ENCODE results near the gene PIGQ. TPM values are rescaled to one million over a fixed set of nuclear protein-coding genes. Genes with fewer than 3 reads are reported as not detected.

Gene PIGQ
- total RNA-seq, 1 donor: 22.0 TPM

- DNase-seq (ENCODE audit: low read depth): no peak
- no peak overlapping the region for H3K4me3 ChIP-seq (ENCODE audit: low read depth, low read length)
- TF ChIP-seq CTCF (IDR thresholded peaks at IDR 0.05; ENCODE audit: insufficient read depth, low read depth, low read length): no peak
Observed at GRCh38 chr16:631808-632358, 62.1 kb downstream of the PIGQ start.

- no peak for DNase-seq (ENCODE audit: low read depth)
- H3K4me3 ChIP-seq (ENCODE audit: low read depth, low read length): no peak overlapping the region
- no peak for TF ChIP-seq CTCF (IDR thresholded peaks at IDR 0.05; ENCODE audit: insufficient read depth, low read depth, low read length)
Observed at GRCh38 chr16:632486-633335, 62.9 kb downstream of the PIGQ start.

GRCh38 chr16:633336-634050, 63.7 kb downstream of the PIGQ start:
- TF ChIP-seq CTCF (IDR thresholded peaks at IDR 0.05; ENCODE audit: insufficient read depth, low read depth, low read length): no peak
- H3K4me3 ChIP-seq (ENCODE audit: low read depth, low read length): no peak overlapping the region
- DNase-seq (ENCODE audit: low read depth): no peak

Small RNA genes within 50 kb of the gene (small RNA-seq; reads per million reads assigned to genes)
- gene MIR3176 (not detected), gene MIR5587 (not detected), gene Z98883.1 (not detected)

Other genes starting within 250 kb of the PIGQ start
- gene AXIN1, start 217.2 kb upstream of the PIGQ start, total RNA-seq: 14.5 and 16.4 TPM in 2 replicates
- 80.3 and 86.7 TPM in 2 replicates for gene MRPL28, start 199.4 kb upstream of the PIGQ start, total RNA-seq
- gene PGAP6, start 188.0 kb upstream of the PIGQ start, total RNA-seq: 51.5 and 52.2 TPM in 2 replicates
- gene NME4, start 172.8 kb upstream of the PIGQ start, total RNA-seq: 126 TPM in 2 replicates
- 11.6 and 16.0 TPM in 2 replicates for gene DECR2, start 168.1 kb upstream of the PIGQ start, total RNA-seq
- gene RAB11FIP3, start 144.3 kb upstream of the PIGQ start, total RNA-seq: 19.0 and 19.4 TPM in 2 replicates
- gene CAPN15, start 42.3 kb upstream of the PIGQ start, total RNA-seq: 37.1 and 43.2 TPM in 2 replicates
- not detected in 2 replicates for gene PRR35, start 9.6 kb upstream of the PIGQ start, total RNA-seq
- 1.7 and 3.2 TPM in 2 replicates for gene NHLRC4, start 3.0 kb upstream of the PIGQ start, total RNA-seq
- 9.9 and 10.6 TPM in 2 replicates for gene RAB40C, start 20.1 kb downstream of the PIGQ start, total RNA-seq
- under 0.01 and 0.43 TPM in 2 replicates for gene WFIKKN1, start 61.0 kb downstream of the PIGQ start, total RNA-seq
- gene METTL26, start 66.3 kb downstream of the PIGQ start, total RNA-seq: 51.8 and 78.3 TPM in 2 replicates
- gene MCRIP2, start 71.9 kb downstream of the PIGQ start, total RNA-seq: 14.8 and 16.0 TPM in 2 replicates
- gene WDR90, start 79.4 kb downstream of the PIGQ start, total RNA-seq: 12.5 and 18.7 TPM in 2 replicates
- 44.0 and 53.1 TPM in 2 replicates for gene RHOT2, start 98.2 kb downstream of the PIGQ start, total RNA-seq
- gene RHBDL1, start 105.7 kb downstream of the PIGQ start, total RNA-seq: 1.3 and 1.9 TPM in 2 replicates
- gene STUB1, start 110.4 kb downstream of the PIGQ start, total RNA-seq: 100 and 113 TPM in 2 replicates
- gene JMJD8, start 114.4 kb downstream of the PIGQ start, total RNA-seq: 35.4 and 36.3 TPM in 2 replicates
- 8.2 and 9.0 TPM in 2 replicates for gene WDR24, start 120.4 kb downstream of the PIGQ start, total RNA-seq
- under 0.01 TPM in 2 replicates for gene FBXL16, start 135.8 kb downstream of the PIGQ start, total RNA-seq
- 39.3 and 44.5 TPM in 2 replicates for gene METRN, start 145.2 kb downstream of the PIGQ start, total RNA-seq
- 19.4 and 37.0 TPM in 2 replicates for gene ANTKMT, start 151.2 kb downstream of the PIGQ start, total RNA-seq
- 1.3 and 3.2 TPM in 2 replicates for gene CCDC78, start 156.5 kb downstream of the PIGQ start, total RNA-seq
- gene HAGHL, start 157.1 kb downstream of the PIGQ start, total RNA-seq: 14.7 and 21.9 TPM in 2 replicates
- 31.6 and 37.1 TPM in 2 replicates for gene CIAO3, start 171.0 kb downstream of the PIGQ start, total RNA-seq
- 0.32 and 0.86 TPM in 2 replicates for gene MSLN, start 190.8 kb downstream of the PIGQ start, total RNA-seq
- gene RPUSD1, start 218.4 kb downstream of the PIGQ start, total RNA-seq: 21.2 and 32.2 TPM in 2 replicates
- 13.8 and 13.9 TPM in 2 replicates for gene CHTF18, start 218.7 kb downstream of the PIGQ start, total RNA-seq
- gene GNG13, start 230.8 kb downstream of the PIGQ start, total RNA-seq: not detected in 2 replicates

Measured in fibroblast of villous mesenchyme (primary cell).